ENCODE data around the gene BCKDK. TPM values are rescaled to one million over a fixed set of nuclear protein-coding genes. Genes with fewer than 3 reads are reported as not detected.

The BCKDK gene
- total and polyA plus RNA-seq, 4 donors, result 16.7 to 37.2 (median 30.3) TPM

GRCh38 chr16:31088459-31089183, 19.6 kb upstream of the BCKDK start, which contains the start of gene PRSS53:
Gene PRSS53, minus strand, starts transcription at chr16:31088943. Its CDS starts 134 bp downstream, at chr16:31088809.
- 63 to 74% methylated on average over 15 of the region's 15 CpGs for WGBS, 2 donors
- intact Hi-C loops (cut with DNase I), result no loop called here

GRCh38 chr16:31089199-31089598, 19.0 kb upstream of the BCKDK start:
- WGBS, 2 donors, result 94 to 97% methylated on average over 8 of the region's 8 CpGs
- ATAC-seq (ENCODE audit: low FRiP score) (no peak), DNase-seq (no peak)
- H3K27ac ChIP-seq (ENCODE audit: low read depth in 1 of 2, low read length in 2 of 2), result no peak overlapping the region
- H3K27me3 ChIP-seq (ENCODE audit: control insufficient read depth in 1 of 2, insufficient read depth in 2 of 2, low read length in 1 of 2), result no peaks in the 10 kb centered on the region
- no peaks in the 10 kb centered on the region for H3K36me3 ChIP-seq (ENCODE audit: control insufficient read depth in 1 of 2, insufficient read depth in 2 of 2, low read length in 1 of 2)
- intact Hi-C loops (cut with DNase I), result no loop called here
- no peaks in the 10 kb centered on the region for H3K4me1 ChIP-seq (ENCODE audit: control insufficient read depth in 1 of 2, insufficient read depth in 2 of 2, low read length in 2 of 2)
- no peaks in the 10 kb centered on the region for H3K9me3 ChIP-seq (ENCODE audit: control insufficient read depth, low read length)
- H3K4me3 ChIP-seq (ENCODE audit: low read length in 2 of 2), result no peak overlapping the region

More at GRCh38 chr16:31088459-31089183, 19.6 kb upstream of the BCKDK start, which contains the start of gene PRSS53:
- ATAC-seq (ENCODE audit: low FRiP score) (no peak), DNase-seq (peak in 1 of 2 donors; percentile 70)
- Histone ChIP-seq H3K4me1 (ENCODE audit: control insufficient read depth in 1 of 2, insufficient read depth in 2 of 2, low read length in 2 of 2) (no peaks in the 10 kb centered on the region), H3K36me3 (ENCODE audit: control insufficient read depth in 1 of 2, insufficient read depth in 2 of 2, low read length in 1 of 2) (no peaks in the 10 kb centered on the region), H3K27me3 (ENCODE audit: control insufficient read depth in 1 of 2, insufficient read depth in 2 of 2, low read length in 1 of 2) (no peaks in the 10 kb centered on the region), H3K4me3 (ENCODE audit: low read length in 2 of 2) (no peak within 1 kb of the TSS), H3K9me3 (ENCODE audit: control insufficient read depth, low read length) (no peaks in the 10 kb centered on the region), H3K27ac (ENCODE audit: low read depth in 1 of 2, low read length in 2 of 2) (no peak within 1 kb of the TSS)

GRCh38 chr16:31090540-31090939, 17.6 kb upstream of the BCKDK start:
- no peaks in the 10 kb centered on the region for H3K4me1 ChIP-seq (ENCODE audit: control insufficient read depth in 1 of 2, insufficient read depth in 2 of 2, low read length in 2 of 2)
- no peak overlapping the region for H3K4me3 ChIP-seq (ENCODE audit: low read length in 2 of 2)
- H3K27me3 ChIP-seq (ENCODE audit: control insufficient read depth in 1 of 2, insufficient read depth in 2 of 2, low read length in 1 of 2), result no peaks in the 10 kb centered on the region
- H3K9me3 ChIP-seq (ENCODE audit: control insufficient read depth, low read length), result no peaks in the 10 kb centered on the region
- WGBS, 2 donors, result 83 to 90% methylated on average over 2 of the region's 2 CpGs
- ATAC-seq (ENCODE audit: low FRiP score), result no peak
- DNase-seq, result no peak
- no peak overlapping the region for H3K27ac ChIP-seq (ENCODE audit: low read depth in 1 of 2, low read length in 2 of 2)
- H3K36me3 ChIP-seq (ENCODE audit: control insufficient read depth in 1 of 2, insufficient read depth in 2 of 2, low read length in 1 of 2), result no peaks in the 10 kb centered on the region
- intact Hi-C loops (cut with DNase I), result loop anchor here in 1 of 2 donors (5.0 kb wide), 1 partner anchor 103 kb away; the partner anchor contains the start of gene HSD3B7

- Histone ChIP-seq H3K27ac (ENCODE audit: low read depth in 1 of 2, low read length in 2 of 2) (no peak overlapping the region), H3K4me3 (ENCODE audit: low read length in 2 of 2) (no peak overlapping the region), H3K4me1 (ENCODE audit: control insufficient read depth in 1 of 2, insufficient read depth in 2 of 2, low read length in 2 of 2) (no peaks in the 10 kb centered on the region), H3K9me3 (ENCODE audit: control insufficient read depth, low read length) (no peaks in the 10 kb centered on the region), H3K27me3 (ENCODE audit: control insufficient read depth in 1 of 2, insufficient read depth in 2 of 2, low read length in 1 of 2) (no peaks in the 10 kb centered on the region), H3K36me3 (ENCODE audit: control insufficient read depth in 1 of 2, insufficient read depth in 2 of 2, low read length in 1 of 2) (no peaks in the 10 kb centered on the region)
- 90 to 93% methylated on average over 5 of the region's 5 CpGs for WGBS, 2 donors
- ATAC-seq (ENCODE audit: low FRiP score) (no peak), DNase-seq (no peak)
- intact Hi-C loops (cut with DNase I), result loop anchor here in 1 of 2 donors (5.0 kb wide), 1 partner anchor 105 kb away; the partner anchor contains the start of gene HSD3B7
These were observed 15.9 kb upstream of the BCKDK start for GRCh38 chr16:31092330-31092729.

- 32 to 36% methylated on average over 17 of the region's 17 CpGs for WGBS, 2 donors
- H3K9me3 ChIP-seq (ENCODE audit: control insufficient read depth, low read length), result no peaks in the 10 kb centered on the region
- H3K27me3 ChIP-seq (ENCODE audit: control insufficient read depth in 1 of 2, insufficient read depth in 2 of 2, low read length in 1 of 2), result no peaks in the 10 kb centered on the region
- H3K4me3 ChIP-seq (ENCODE audit: low read length in 2 of 2), result no peak overlapping the region
- ATAC-seq (ENCODE audit: low FRiP score), result no peak
- no peaks in the 10 kb centered on the region for H3K36me3 ChIP-seq (ENCODE audit: control insufficient read depth in 1 of 2, insufficient read depth in 2 of 2, low read length in 1 of 2)
- intact Hi-C loops (cut with DNase I), result loop anchor here in 1 of 2 donors (5.0 kb wide), 1 partner anchor 106 kb away; the partner anchor contains the start of gene HSD3B7
- H3K27ac ChIP-seq (ENCODE audit: low read depth in 1 of 2, low read length in 2 of 2), result no peak overlapping the region
- DNase-seq, result no peak
- H3K4me1 ChIP-seq (ENCODE audit: control insufficient read depth in 1 of 2, insufficient read depth in 2 of 2, low read length in 2 of 2), result no peaks in the 10 kb centered on the region
These were observed 15.0 kb upstream of the BCKDK start for GRCh38 chr16:31093132-31093703.

GRCh38 chr16:31094088-31094423, 14.1 kb upstream of the BCKDK start:
- ATAC-seq (ENCODE audit: low FRiP score) (peak; percentile 62), DNase-seq (peak; percentile 63 to 75)
- Histone ChIP-seq H3K27ac (ENCODE audit: low read depth in 1 of 2, low read length in 2 of 2) (peak overlapping the region in 1 of 2 donors; percentile 69), H3K4me3 (ENCODE audit: low read length in 2 of 2) (peak overlapping the region; percentile 58 to 78), H3K9me3 (ENCODE audit: control insufficient read depth, low read length) (no peaks in the 10 kb centered on the region), H3K27me3 (ENCODE audit: control insufficient read depth in 1 of 2, insufficient read depth in 2 of 2, low read length in 1 of 2) (no peaks in the 10 kb centered on the region), H3K36me3 (ENCODE audit: control insufficient read depth in 1 of 2, insufficient read depth in 2 of 2, low read length in 1 of 2) (no peaks in the 10 kb centered on the region), H3K4me1 (ENCODE audit: control insufficient read depth in 1 of 2, insufficient read depth in 2 of 2, low read length in 2 of 2) (no peaks in the 10 kb centered on the region)
- intact Hi-C loops (cut with DNase I), result loop anchor here in 1 of 2 donors (1.0 to 5.0 kb wide), 2 partner anchors 48 to 107 kb away; partner anchors contain the start of gene HSD3B7
- 0% methylated on average over 20 of the region's 20 CpGs for WGBS, 2 donors

DNA sequence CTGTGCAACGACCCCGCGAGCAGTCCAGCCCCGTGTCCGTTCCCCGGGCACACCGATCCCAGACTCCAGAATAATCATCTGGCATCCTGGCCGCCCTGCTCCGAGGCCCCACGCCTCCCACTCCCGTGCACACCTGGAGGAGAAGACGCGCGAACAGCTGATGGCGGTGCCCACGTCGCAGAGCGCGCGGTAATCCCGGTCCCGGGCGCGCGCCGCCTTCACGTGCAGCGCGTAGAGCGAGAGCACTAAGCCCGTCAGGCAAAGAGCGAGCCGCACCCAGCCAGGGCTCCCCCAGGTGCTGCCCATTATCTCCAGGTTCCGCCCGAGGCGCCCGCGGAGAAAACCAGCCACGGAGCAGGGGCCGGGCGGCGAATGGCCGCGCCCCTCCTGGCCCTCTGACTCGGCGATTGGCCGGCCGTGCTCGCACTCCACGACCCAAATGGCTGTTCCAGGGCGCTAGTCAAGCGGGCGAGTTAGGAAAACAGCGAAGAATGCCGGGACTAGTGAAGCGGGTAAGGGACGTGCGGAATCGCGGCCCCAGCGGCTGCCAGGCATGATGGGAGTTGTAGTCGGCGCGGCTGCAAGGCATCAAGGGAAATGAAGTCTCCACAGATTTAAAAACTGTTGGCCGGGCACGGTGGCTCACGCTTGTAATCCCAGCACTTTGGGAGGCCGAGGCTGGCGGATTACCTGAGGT, 13.6 kb upstream of the BCKDK start, which contains the start of gene VKORC1:
VKORC1 (minus strand) TSS at position 374 of the 697 bp plus-strand sequence; CDS start at position 306, 68 bp downstream.
- Histone ChIP-seq H3K9me3 (ENCODE audit: control insufficient read depth, low read length) (no peaks in the 10 kb centered on the region), H3K36me3 (ENCODE audit: control insufficient read depth in 1 of 2, insufficient read depth in 2 of 2, low read length in 1 of 2) (no peaks in the 10 kb centered on the region), H3K27me3 (ENCODE audit: control insufficient read depth in 1 of 2, insufficient read depth in 2 of 2, low read length in 1 of 2) (no peaks in the 10 kb centered on the region), H3K4me3 (ENCODE audit: low read length in 2 of 2) (peak within 1 kb of the TSS; percentile 58 to 78), H3K4me1 (ENCODE audit: control insufficient read depth in 1 of 2, insufficient read depth in 2 of 2, low read length in 2 of 2) (no peaks in the 10 kb centered on the region), H3K27ac (ENCODE audit: low read depth in 1 of 2, low read length in 2 of 2) (peak within 1 kb of the TSS in 1 of 2 donors; percentile 69)
- ATAC-seq (ENCODE audit: low FRiP score) (peak; percentile 95), DNase-seq (peak; percentile 97 to 98)
- intact Hi-C loops (cut with DNase I), result loop anchor here in 1 of 2 donors (1.0 to 5.0 kb wide), 2 partner anchors 48 to 107 kb away; partner anchors contain the start of gene HSD3B7
- 0 to 1% methylated on average over 68 to 69 of the region's 69 CpGs for WGBS, 2 donors

GRCh38 chr16:31099860-31100638, 8.1 kb upstream of the BCKDK start:
- ATAC-seq (ENCODE audit: low FRiP score), result no peak
- WGBS, 2 donors, result 47 to 50% methylated on average over 4 of the region's 4 CpGs

More at GRCh38 chr16:31099860-31100638, 8.1 kb upstream of the BCKDK start:
- Histone ChIP-seq H3K4me1 (ENCODE audit: control insufficient read depth in 1 of 2, insufficient read depth in 2 of 2, low read length in 2 of 2) (no peaks in the 10 kb centered on the region), H3K9me3 (ENCODE audit: control insufficient read depth, low read length) (no peaks in the 10 kb centered on the region), H3K36me3 (ENCODE audit: control insufficient read depth in 1 of 2, insufficient read depth in 2 of 2, low read length in 1 of 2) (no peaks in the 10 kb centered on the region), H3K27ac (ENCODE audit: low read depth in 1 of 2, low read length in 2 of 2) (no peak overlapping the region), H3K4me3 (ENCODE audit: low read length in 2 of 2) (no peak overlapping the region), H3K27me3 (ENCODE audit: control insufficient read depth in 1 of 2, insufficient read depth in 2 of 2, low read length in 1 of 2) (no peaks in the 10 kb centered on the region)
- DNase-seq, result no peak
- intact Hi-C loops (cut with DNase I), result no loop called here

Measured in aorta (tissue), 5 donors.